ENCODE results near the gene CROCC2. TPM values are rescaled to one million over a fixed set of nuclear protein-coding genes. Genes with fewer than 3 reads are reported as not detected.

CROCC2 gene
- total and polyA plus RNA-seq, 10 of the 15 experiments (the other 5 are each of a cell fraction or from before 2014, with no cell fraction given) = not detected

- 50% methylated on average over 18 of the region's 19 CpGs for WGBS (ENCODE audit: insufficient coverage, insufficient replicate concordance, low lambda C conversion rate, missing lambda C conversion rate)
- no peak overlapping the region for H2AFZ ChIP-seq (ENCODE audit: control insufficient read depth, low read depth, low read length)
- H3K27ac ChIP-seq (ENCODE audit: control insufficient read depth, insufficient read depth) = no peak overlapping the region
- no TSS peak for BruUV-seq (replicated peaks)
- POLR2A ChIA-PET = no interaction called here
- ATAC-seq (no peak), FAIRE-seq (no peak), DNase-seq (ENCODE audit: low read depth, low spot score) (no peak)
- no peaks in the 10 kb centered on the region for H3K27me3 ChIP-seq (replicated peaks in 1 of 2; ENCODE audit: control insufficient read depth in 2 of 2, insufficient read depth in 2 of 2, low read length in 1 of 2)
- no peaks in the 10 kb centered on the region for H3K79me2 ChIP-seq (ENCODE audit: control insufficient read depth, insufficient read depth, low read length)
- H3K9me3 ChIP-seq (replicated peaks; ENCODE audit: control insufficient read depth, insufficient read depth, low read length) = no peaks in the 10 kb centered on the region
- H3K9ac ChIP-seq (ENCODE audit: control insufficient read depth, insufficient read depth, low read length) = no peak overlapping the region
- H4K20me1 ChIP-seq (ENCODE audit: control insufficient read depth, insufficient read depth) = no peaks in the 10 kb centered on the region
- RAD21 ChIA-PET (ENCODE audit: unreplicated experiment) = interaction anchor here (0.6 kb wide), 1 partner anchor 679 kb away, joined by 3 read pairs; no protein-coding TSS in a partner anchor
- intact Hi-C loops (cut with micrococcal nuclease; ENCODE audit: unreplicated experiment) = no loop called here
- no peaks in the 10 kb centered on the region for H3K4me1 ChIP-seq (ENCODE audit: control insufficient read depth, insufficient read depth, low read length)
- H3K4me2 ChIP-seq (ENCODE audit: control insufficient read depth, insufficient read depth) = no peak overlapping the region
- in situ Hi-C loops (cut with MboI) = no loop called here
- no peaks in the 10 kb centered on the region for H3K36me3 ChIP-seq (ENCODE audit: control insufficient read depth in 2 of 2, insufficient read depth in 2 of 2, low read length in 1 of 2)
- SMC1A ChIA-PET (ENCODE audit: uncharacterized antibody, unreplicated experiment) = no interaction called here
- CTCF ChIA-PET = interaction anchor here (0.7 kb wide), 1 partner anchor 14 kb away, joined by 3 read pairs; no protein-coding TSS in a partner anchor
- no peak for TF ChIP-seq ZNF687 (IDR thresholded peaks at IDR 0.05)
- no peak overlapping the region for H3K4me3 ChIP-seq
These were observed 6.7 kb upstream of the CROCC2 start for GRCh38 chr2:240899468-240899865.

DNA sequence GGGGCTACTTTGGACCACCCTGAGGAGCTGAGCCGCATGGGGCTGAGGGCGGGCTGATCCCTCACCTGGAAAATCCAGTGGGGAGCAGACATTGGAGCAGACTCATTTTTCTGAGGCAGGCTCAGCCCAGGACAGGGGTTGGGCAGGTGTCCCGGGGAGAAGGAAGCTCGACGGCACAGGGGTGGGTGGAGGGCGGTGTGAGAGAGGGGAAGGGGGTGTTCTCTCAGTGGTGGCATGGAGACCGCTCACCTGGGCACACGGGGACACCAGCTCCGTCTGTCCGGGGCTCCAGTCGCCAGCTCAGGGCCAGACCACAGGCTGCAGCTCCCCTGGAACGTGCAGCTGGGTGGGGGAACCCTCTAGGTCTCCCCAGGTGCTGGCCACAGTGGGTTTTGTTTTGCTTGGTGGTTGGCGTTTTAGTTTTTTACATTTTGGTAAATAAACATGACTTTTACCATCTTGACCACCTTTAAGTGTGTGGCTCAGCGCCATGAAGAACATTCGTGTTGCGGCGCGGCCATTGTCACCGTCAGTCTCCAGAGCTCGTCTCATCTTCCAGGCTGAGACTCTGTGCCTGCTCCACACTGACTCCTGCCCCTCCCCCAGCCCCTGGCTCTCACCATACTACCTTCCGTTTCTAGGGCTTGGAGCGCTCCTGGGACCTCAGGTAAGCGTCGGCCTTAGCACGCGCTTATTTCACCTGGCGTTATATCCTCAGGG, 5.8 kb upstream of the CROCC2 start:
- no peak for DNase-seq (ENCODE audit: low read depth, low spot score)
- ChIA-PET RAD21 (ENCODE audit: unreplicated experiment) (no interaction called here), CTCF (interaction anchor here (0.7 kb wide), 1 partner anchor 13 kb away, joined by 3 read pairs; no protein-coding TSS in a partner anchor), SMC1A (ENCODE audit: uncharacterized antibody, unreplicated experiment) (no interaction called here), POLR2A (no interaction called here)
- no peak overlapping the region for H2AFZ ChIP-seq (ENCODE audit: control insufficient read depth, low read depth, low read length)
- no peaks in the 10 kb centered on the region for H4K20me1 ChIP-seq (ENCODE audit: control insufficient read depth, insufficient read depth)
- H3K9me3 ChIP-seq (replicated peaks; ENCODE audit: control insufficient read depth, insufficient read depth, low read length) = no peaks in the 10 kb centered on the region
- H3K36me3 ChIP-seq (ENCODE audit: control insufficient read depth in 2 of 2, insufficient read depth in 2 of 2, low read length in 1 of 2) = no peaks in the 10 kb centered on the region
- H3K9ac ChIP-seq (ENCODE audit: control insufficient read depth, insufficient read depth, low read length) = no peak overlapping the region
- ATAC-seq = no peak
- H3K27me3 ChIP-seq (replicated peaks in 1 of 2; ENCODE audit: control insufficient read depth in 2 of 2, insufficient read depth in 2 of 2, low read length in 1 of 2) = no peaks in the 10 kb centered on the region
- no peak overlapping the region for H3K27ac ChIP-seq (ENCODE audit: control insufficient read depth, insufficient read depth)
- in situ Hi-C loops (cut with MboI) = no loop called here
- H3K79me2 ChIP-seq (ENCODE audit: control insufficient read depth, insufficient read depth, low read length) = no peaks in the 10 kb centered on the region
- intact Hi-C loops (cut with micrococcal nuclease; ENCODE audit: unreplicated experiment) = no loop called here
- WGBS (ENCODE audit: insufficient coverage, insufficient replicate concordance, low lambda C conversion rate, missing lambda C conversion rate) = 62% methylated on average over 24 of the region's 27 CpGs
- H3K4me1 ChIP-seq (ENCODE audit: control insufficient read depth, insufficient read depth, low read length) = no peaks in the 10 kb centered on the region
- FAIRE-seq = no peak
- no peak overlapping the region for H3K4me2 ChIP-seq (ENCODE audit: control insufficient read depth, insufficient read depth)
- H3K4me3 ChIP-seq = no peak overlapping the region
- BruUV-seq (replicated peaks) = no TSS peak
- TF ChIP-seq RFX5 (IDR thresholded peaks at IDR 0.05; ENCODE audit: low read depth, low read length) = no peak
- TF ChIP-seq SMAD5 (IDR thresholded peaks at IDR 0.05; ENCODE audit: low read depth) = no peak
- TF ChIP-seq ZBTB40 (IDR thresholded peaks at IDR 0.05; ENCODE audit: borderline replicate concordance) = no peak
- TF ChIP-seq NRF1 (conservative IDR thresholded peaks at IDR 0.05; ENCODE audit: low read depth, low read length) = no peak

Measured in GM12878 (cell line).